Neural progenitor cell (in vitro differentiated cells): ENCODE results near the gene ZCWPW2. TPM values are rescaled to one million over a fixed set of nuclear protein-coding genes. Genes with fewer than 3 reads are reported as not detected.
A peak's percentile ranks its signal among the peaks of the same experiment; 100 is the strongest.

Experiments
- DNase-seq: peaks from one replicate; pipeline ENCODE4 v3.0.0-alpha.2; 2016; ENCODE audit warnings: low spot score
- H2AFZ ChIP-seq: fragments of 200-600 bp; sonication (generic); replicated peaks from 2 replicates; pipeline ENCODE4 v1.6.1; 2016; ENCODE audit warnings: antibody characterized with exemption
- H3F3A ChIP-seq: fragments of 200-600 bp; sonication (generic); 2 replicates; pipeline ENCODE4 v1.6.1; 2016; ENCODE audit warnings: antibody characterized with exemption, low read depth
- H3K27ac ChIP-seq: fragments of 200-600 bp; sonication (generic); 2 replicates; pipeline ENCODE4 v1.5.1; 2016; ENCODE audit warnings: mild to moderate bottlenecking
- H3K27me3 ChIP-seq: fragments of 200-600 bp; sonication (generic); 2 replicates; pipeline ENCODE4 v1.6.1; 2016; ENCODE audit warnings: mild to moderate bottlenecking, moderate library complexity
- H3K36me3 ChIP-seq: fragments of 200-600 bp; sonication (generic); 2 replicates; pipeline ENCODE4 v1.5.1; 2016
- H3K4me1 ChIP-seq: fragments of 200-600 bp; sonication (generic); 2 replicates; pipeline ENCODE4 v1.6.1; 2016; ENCODE audit warnings: mixed run types
- H3K4me2 ChIP-seq: fragments of 200-600 bp; sonication (generic); 2 replicates; pipeline ENCODE4 v1.6.1; 2016
- H3K4me3 ChIP-seq: fragments of 200-600 bp; sonication (generic); 2 replicates; pipeline ENCODE4 v1.5.1; 2016
- H3K79me2 ChIP-seq: fragments of 200-600 bp; sonication (generic); 2 replicates; pipeline ENCODE4 v1.6.1; 2016; ENCODE audit warnings: low read depth
- H3K9ac ChIP-seq: fragments of 200-600 bp; sonication (generic); 2 replicates; pipeline ENCODE4 v1.6.1; 2016
- H3K9me3 ChIP-seq: fragments of 200-600 bp; sonication (generic); 2 replicates; pipeline ENCODE4 v1.5.1; 2016; ENCODE audit warnings: low read depth
- H4K20me1 ChIP-seq: fragments of 200-600 bp; sonication (generic); 2 replicates; pipeline ENCODE4 v1.6.1; 2016; ENCODE audit warnings: low read depth
- H3K27ac Mint-ChIP-seq: 3 replicates; pipeline ENCODE4 v1.8.0; 2021; ENCODE audit warnings: mixed read lengths
- H3K27me3 Mint-ChIP-seq: 2 replicates; pipeline ENCODE4 v1.8.0; 2022; ENCODE audit warnings: low read depth, mild to moderate bottlenecking, inconsistent platforms, moderate library complexity, mixed read lengths; ENCODE audit not compliant: insufficient read depth
- H3K36me3 Mint-ChIP-seq: 3 replicates; pipeline ENCODE4 v1.8.0; 2021; ENCODE audit warnings: mixed read lengths
- H3K4me1 Mint-ChIP-seq: 3 replicates; pipeline ENCODE4 v1.8.0; 2021; ENCODE audit warnings: mixed read lengths
- H3K4me3 Mint-ChIP-seq: 3 replicates; pipeline ENCODE4 v1.8.0; 2021; ENCODE audit warnings: mild to moderate bottlenecking, moderate library complexity, mixed read lengths
- H3K9me3 Mint-ChIP-seq: 3 replicates; pipeline ENCODE4 v1.8.0; 2020; ENCODE audit warnings: mixed read lengths
- CTCF ChIP-seq: fragments of 200-600 bp; sonication (generic); IDR thresholded peaks from 2 replicates; pipeline ENCODE4 v1.5.1; 2017; ENCODE audit warnings: antibody characterized with exemption, mild to moderate bottlenecking
- EZH2 ChIP-seq: fragments of 200-600 bp; sonication (generic); IDR thresholded peaks from 2 replicates; pipeline ENCODE4 v1.6.1; 2017; ENCODE audit warnings: antibody characterized with exemption, mild to moderate bottlenecking, moderate library complexity
- EZH2phosphoT487 ChIP-seq: fragments of 200-600 bp; sonication (generic); IDR thresholded peaks from 2 replicates; pipeline ENCODE4 v1.6.1; 2017; ENCODE audit warnings: antibody characterized with exemption
- total RNA-seq: library from RNA; depleted of rRNA; stranded (reverse); fragments of >200 nt; gene quantifications from 2 replicates; pipeline ENCODE4 v1.2.3, GENCODE V29; 2015; ENCODE audit warnings: low replicate concordance

ZCWPW2 gene
- total RNA-seq, 1 donor from 2014 or later, result 0.60 TPM

DNA sequence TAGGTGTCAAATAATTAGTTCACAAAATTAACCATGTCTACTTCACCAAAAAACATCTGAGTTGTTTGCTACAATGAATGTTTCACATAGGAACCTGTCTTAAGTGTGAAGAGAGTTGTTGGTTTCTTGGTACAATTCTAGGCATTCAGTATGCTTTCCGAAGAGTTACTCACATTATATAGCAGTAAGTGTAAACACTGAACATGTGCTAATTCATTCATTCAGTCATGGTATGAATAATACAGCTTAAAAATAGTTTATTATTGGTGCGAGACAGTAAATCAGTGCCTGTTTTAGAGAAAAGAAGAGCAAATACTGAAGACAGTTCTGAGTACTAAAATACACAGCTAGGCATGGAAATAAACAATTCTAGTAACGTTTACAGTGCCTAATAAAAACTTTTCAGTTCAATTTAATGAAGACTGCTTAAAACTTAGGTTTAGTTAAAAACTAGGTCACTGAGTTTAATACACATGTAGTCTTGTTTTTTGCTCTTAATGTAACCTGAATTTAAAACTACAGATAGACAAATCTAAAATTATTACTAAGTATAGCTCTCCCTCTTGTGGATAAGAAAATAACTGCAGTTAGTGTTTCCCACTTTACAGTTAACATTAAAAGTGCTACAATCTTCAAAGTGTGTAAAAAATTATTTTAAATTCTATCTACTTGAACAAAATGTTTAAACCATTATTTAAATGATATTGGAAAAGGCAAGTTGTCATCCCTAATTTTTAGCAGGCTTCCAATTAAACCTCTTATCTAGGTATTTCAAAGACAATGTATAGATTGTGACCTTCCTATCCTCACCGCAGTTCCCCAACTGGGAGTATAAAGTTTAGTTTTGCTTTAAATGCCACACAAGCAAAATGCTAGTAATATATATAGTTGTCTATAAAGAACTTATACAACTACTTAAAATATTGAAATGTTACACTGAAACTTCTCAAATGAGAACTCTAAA is 20.1 kb upstream of the ZCWPW2 start:
- no peak for TF ChIP-seq EZH2phosphoT487
- TF ChIP-seq CTCF, result peak; percentile 85
- H3K9me3 Mint-ChIP-seq, result no peaks in the 10 kb centered on the region
- no peaks in the 10 kb centered on the region for H3K4me1 ChIP-seq
- H3K27me3 Mint-ChIP-seq, result no peaks in the 10 kb centered on the region
- H3K27ac Mint-ChIP-seq, result no peak overlapping the region
- H4K20me1 ChIP-seq, result peaks cover 5% of the 10 kb centered on the region
- no peak overlapping the region for H3K27ac ChIP-seq
- DNase-seq, result peak; percentile 16
- H3K4me1 Mint-ChIP-seq, result no peaks in the 10 kb centered on the region
- H3K4me3 ChIP-seq, result no peak overlapping the region
- H3K4me2 ChIP-seq, result no peak overlapping the region
- peaks cover 22% of the 10 kb centered on the region for H3K36me3 ChIP-seq
- H2AFZ ChIP-seq, result no peak overlapping the region
- no peak overlapping the region for H3K9ac ChIP-seq
- H3K36me3 Mint-ChIP-seq, result peaks cover 5% of the 10 kb centered on the region
- H3K4me3 Mint-ChIP-seq, result no peak overlapping the region
- no peaks in the 10 kb centered on the region for H3K27me3 ChIP-seq
- no peaks in the 10 kb centered on the region for H3K9me3 ChIP-seq
- no peaks in the 10 kb centered on the region for H3F3A ChIP-seq
- no peaks in the 10 kb centered on the region for H3K79me2 ChIP-seq

DNA sequence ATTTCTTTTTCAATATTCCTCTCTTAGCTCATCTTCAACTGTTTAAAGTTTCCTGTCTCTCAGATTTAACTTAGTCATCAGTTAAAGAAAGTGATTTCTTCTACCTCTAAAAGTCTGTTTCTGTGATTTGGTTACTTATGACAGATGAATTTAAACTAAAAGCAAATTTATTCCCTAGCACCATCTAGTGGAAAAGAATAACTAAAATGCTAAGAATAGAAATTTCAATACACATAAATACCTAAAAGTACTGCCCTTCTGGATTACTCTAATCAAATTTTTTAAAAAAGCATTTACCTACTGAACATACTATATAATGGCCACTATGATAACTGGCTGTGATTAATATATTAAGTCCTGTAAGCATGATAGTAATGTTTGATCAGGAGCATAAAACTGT is 14.0 kb upstream of the ZCWPW2 start:
- Mint-ChIP-seq H3K9me3 (no peaks in the 10 kb centered on the region), H3K36me3 (peaks cover 4% of the 10 kb centered on the region), H3K27ac (no peak overlapping the region), H3K27me3 (no peaks in the 10 kb centered on the region), H3K4me3 (no peak overlapping the region), H3K4me1 (no peaks in the 10 kb centered on the region)
- Histone ChIP-seq H2AFZ (no peak overlapping the region), H3K36me3 (peaks cover 11% of the 10 kb centered on the region), H3K4me1 (no peaks in the 10 kb centered on the region), H3K4me3 (no peak overlapping the region), H4K20me1 (no peaks in the 10 kb centered on the region), H3K9ac (no peak overlapping the region), H3K27me3 (no peaks in the 10 kb centered on the region), H3F3A (no peaks in the 10 kb centered on the region), H3K9me3 (no peaks in the 10 kb centered on the region), H3K27ac (no peak overlapping the region), H3K79me2 (no peaks in the 10 kb centered on the region), H3K4me2 (no peak overlapping the region)
- DNase-seq, result no peak
- peak; percentile 15 for TF ChIP-seq CTCF
- no peak for TF ChIP-seq EZH2

DNA sequence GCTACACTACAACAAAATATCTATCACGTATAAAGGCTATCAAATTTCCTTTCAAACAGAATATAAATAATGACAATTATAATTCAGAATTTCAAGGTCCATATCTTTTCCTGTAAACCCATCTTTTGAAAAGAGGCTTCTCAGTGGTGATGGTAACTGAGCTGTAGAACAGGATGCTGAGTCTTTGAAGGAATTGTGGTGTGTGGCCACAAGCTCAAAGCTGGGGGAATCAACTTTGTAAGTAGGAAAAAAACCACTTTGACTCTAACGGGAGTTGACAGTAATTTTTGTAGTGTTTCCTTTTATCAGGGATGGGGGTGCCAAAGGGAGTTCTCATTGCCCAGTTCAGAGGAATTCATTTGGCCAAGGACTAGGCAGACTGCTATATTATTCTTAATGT is 13.3 kb upstream of the ZCWPW2 start:
- peaks cover 11% of the 10 kb centered on the region for H3K36me3 ChIP-seq
- TF ChIP-seq EZH2phosphoT487 (no peak), EZH2 (no peak), CTCF (no peak)
- no peaks in the 10 kb centered on the region for H3K27me3 Mint-ChIP-seq

More for the DNA sequence above, 13.3 kb upstream of the ZCWPW2 start:
- H3K4me3 Mint-ChIP-seq, result no peak overlapping the region
- no peak overlapping the region for H3K4me3 ChIP-seq
- H3K27me3 ChIP-seq, result no peaks in the 10 kb centered on the region
- no peaks in the 10 kb centered on the region for H3K79me2 ChIP-seq
- no peak overlapping the region for H3K9ac ChIP-seq
- DNase-seq, result no peak
- H4K20me1 ChIP-seq, result no peaks in the 10 kb centered on the region
- H3K4me1 ChIP-seq, result no peaks in the 10 kb centered on the region
- H3K27ac ChIP-seq, result no peak overlapping the region
- peaks cover 7% of the 10 kb centered on the region for H3K36me3 Mint-ChIP-seq
- no peaks in the 10 kb centered on the region for H3K4me1 Mint-ChIP-seq
- no peak overlapping the region for H3K27ac Mint-ChIP-seq
- H3K9me3 Mint-ChIP-seq, result no peaks in the 10 kb centered on the region
- H3K4me2 ChIP-seq, result no peak overlapping the region
- no peaks in the 10 kb centered on the region for H3K9me3 ChIP-seq
- H3F3A ChIP-seq, result no peaks in the 10 kb centered on the region
- H2AFZ ChIP-seq, result no peak overlapping the region
